Uterus (tissue), 4 donors: ENCODE results near the gene PHTF2. TPM values are rescaled to one million over a fixed set of nuclear protein-coding genes. Genes with fewer than 3 reads are reported as not detected.
"Not testable (repeated sequence)": the region's sequence is repeated elsewhere in the genome, so short reads cannot be mapped to it uniquely, and the experiment has no call there.

Source experiments
- DNase-seq, 2 donors: peaks; one replicate each; pipeline ENCODE4 v3.0.0-alpha.2; 2019 to 2020
- H3K27ac ChIP-seq, 2 donors: fragments of 200-600 bp; sonication (generic); 1 replicate in 1 of 2; 2 replicates in 1 of 2; pipeline ENCODE4 v1.5.1; 2016 to 2018
- H3K27me3 ChIP-seq, 2 donors: fragments of 200-600 bp; sonication (generic); one replicate each; pipeline ENCODE4 v1.5.1; 2018 to 2019; ENCODE audit warnings: control low read depth in 1 of 2
- H3K36me3 ChIP-seq, 2 donors: fragments of 200-600 bp; sonication (generic); one replicate each; pipeline ENCODE4 v1.5.1; 2019; ENCODE audit warnings: control low read depth in 1 of 2
- H3K4me1 ChIP-seq, 2 donors: fragments of 200-600 bp; sonication (generic); one replicate each; pipeline ENCODE4 v1.5.1; 2018 to 2019; ENCODE audit warnings: control low read depth in 1 of 2
- H3K4me3 ChIP-seq, 2 donors: fragments of 200-600 bp; sonication (generic); 1 replicate in 1 of 2; 2 replicates in 1 of 2; pipeline ENCODE4 v1.5.1; 2018 to 2019; ENCODE audit warnings: mild to moderate bottlenecking in 1 of 2
- H3K9me3 ChIP-seq, 2 donors: fragments of 200-600 bp; sonication (generic); one replicate each; pipeline ENCODE4 v1.5.1; 2019; ENCODE audit warnings: control low read depth in 1 of 2
- POLR2A ChIP-seq, 2 donors: fragments of 450-650 bp; IDR thresholded peaks; one replicate each; pipeline ENCODE4 v1.6.1; 2016; ENCODE audit warnings: antibody characterized with exemption in 2 of 2, mild to moderate bottlenecking in 1 of 2, moderate library complexity in 1 of 2
- intact Hi-C: fragments of 100-400 bp; cut with DNase I; formaldehyde crosslinking; loops from one replicate; pipeline ENCODE4 v1.15.1; 2023; ENCODE audit warnings: low total_unique reads
- total RNA-seq, 4 donors: library from RNA; depleted of rRNA in 3 of 4; stranded (reverse); fragments of >200 nt in 3 of 4; gene quantifications; one replicate each; pipeline versions ENCODE4 v1.1.0 to v1.2.4, GENCODE V29; 2014 to 2023
- TF ChIP-seq, protein P1 (sequence below), 4 experiments: fragments of 200-600 bp in 2 of 4; fragments of 450-650 bp in 2 of 4; sonication (generic) in 2 of 4; IDR thresholded peaks; one replicate each; pipeline ENCODE4 v1.5.1; 2016 to 2019; ENCODE audit warnings: antibody characterized with exemption in 4 of 4, mild to moderate bottlenecking in 2 of 4, moderate library complexity in 1 of 4
- donor health status: DM: yes; HTN: yes; CAD: no.

PHTF2 gene
- total RNA-seq, 4 donors from 2014 or later, result 6.4 to 54.8 (median 24.7) TPM

DNA sequence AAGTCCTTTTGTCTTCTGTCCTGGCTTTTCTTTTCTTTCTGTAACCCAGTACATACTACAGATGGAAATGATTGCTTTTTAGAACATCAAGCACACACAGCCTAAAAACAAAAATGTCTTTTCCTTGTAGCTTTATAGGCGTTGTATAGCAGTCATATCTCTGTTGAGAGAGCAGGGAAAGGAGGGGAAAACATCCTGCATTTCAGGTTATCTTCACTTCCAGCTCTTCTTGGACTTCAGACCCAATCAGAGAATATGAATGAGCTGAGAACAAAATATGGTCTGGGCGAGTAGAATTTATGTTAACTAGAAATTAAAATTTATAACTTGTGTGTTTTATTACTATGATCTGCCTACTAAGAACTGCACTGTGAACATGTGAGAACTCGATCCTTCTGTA, 15.0 kb upstream of the PHTF2 start:
- TF ChIP-seq POLR2A (IDR thresholded peaks at IDR 0.05), result no peak
- TF ChIP-seq, protein P1, sequence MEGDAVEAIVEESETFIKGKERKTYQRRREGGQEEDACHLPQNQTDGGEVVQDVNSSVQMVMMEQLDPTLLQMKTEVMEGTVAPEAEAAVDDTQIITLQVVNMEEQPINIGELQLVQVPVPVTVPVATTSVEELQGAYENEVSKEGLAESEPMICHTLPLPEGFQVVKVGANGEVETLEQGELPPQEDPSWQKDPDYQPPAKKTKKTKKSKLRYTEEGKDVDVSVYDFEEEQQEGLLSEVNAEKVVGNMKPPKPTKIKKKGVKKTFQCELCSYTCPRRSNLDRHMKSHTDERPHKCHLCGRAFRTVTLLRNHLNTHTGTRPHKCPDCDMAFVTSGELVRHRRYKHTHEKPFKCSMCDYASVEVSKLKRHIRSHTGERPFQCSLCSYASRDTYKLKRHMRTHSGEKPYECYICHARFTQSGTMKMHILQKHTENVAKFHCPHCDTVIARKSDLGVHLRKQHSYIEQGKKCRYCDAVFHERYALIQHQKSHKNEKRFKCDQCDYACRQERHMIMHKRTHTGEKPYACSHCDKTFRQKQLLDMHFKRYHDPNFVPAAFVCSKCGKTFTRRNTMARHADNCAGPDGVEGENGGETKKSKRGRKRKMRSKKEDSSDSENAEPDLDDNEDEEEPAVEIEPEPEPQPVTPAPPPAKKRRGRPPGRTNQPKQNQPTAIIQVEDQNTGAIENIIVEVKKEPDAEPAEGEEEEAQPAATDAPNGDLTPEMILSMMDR (IDR thresholded peaks at IDR 0.05), result no peak
- Histone ChIP-seq H3K27ac (no peak overlapping the region), H3K4me3 (no peak overlapping the region), H3K4me1 (no peaks in the 10 kb centered on the region), H3K36me3 (no peaks in the 10 kb centered on the region), H3K27me3 (no peaks in the 10 kb centered on the region), H3K9me3 (no peaks in the 10 kb centered on the region)
- intact Hi-C loops, result no loop called here
- no peak for DNase-seq

DNA sequence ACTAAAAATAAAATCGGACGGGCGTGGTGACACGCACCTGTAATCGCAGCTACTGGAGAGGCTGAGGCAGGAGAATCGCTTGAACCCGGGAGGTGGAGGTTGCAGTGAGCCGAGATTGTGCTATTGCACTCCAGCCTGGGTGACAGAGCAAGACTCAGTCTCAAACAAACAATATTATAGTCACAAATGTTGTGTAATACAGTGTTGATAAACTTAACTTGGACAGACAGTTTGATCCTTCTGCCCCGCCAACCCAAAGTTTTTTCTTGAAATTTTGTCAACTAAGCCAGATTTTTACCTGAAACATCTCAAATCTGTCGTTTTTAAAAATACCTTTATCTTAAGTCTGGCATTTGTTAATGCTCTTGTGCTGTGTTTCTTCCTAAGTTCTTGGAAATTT, 14.1 kb upstream of the PHTF2 start:
- H3K36me3 ChIP-seq, H3K4me3 ChIP-seq, H3K27ac ChIP-seq, H3K27me3 ChIP-seq, intact Hi-C loops, H3K4me1 ChIP-seq, DNase-seq, H3K9me3 ChIP-seq: not testable (repeated sequence)

DNA sequence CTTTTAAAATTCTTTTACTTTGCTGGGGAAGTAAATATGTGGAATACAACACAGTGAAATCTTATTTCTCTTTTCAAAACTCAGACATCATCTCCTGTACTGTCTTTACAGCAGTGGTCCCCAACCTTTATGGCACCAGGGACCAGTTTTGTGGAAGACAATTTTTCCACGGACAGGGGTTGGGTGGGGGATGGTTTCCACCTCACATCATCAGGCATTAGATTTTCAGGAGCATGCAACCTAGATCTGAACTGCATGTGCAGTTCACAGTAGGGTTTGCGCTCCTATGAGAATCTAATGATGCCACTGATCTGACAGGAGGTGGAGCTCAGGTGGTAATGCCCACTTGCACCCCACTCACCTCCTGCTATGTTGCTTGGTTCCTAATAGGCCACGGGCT, 12.6 kb upstream of the PHTF2 start:
- TF ChIP-seq POLR2A (IDR thresholded peaks at IDR 0.05), result no peak
- H3K4me3 ChIP-seq, result no peak overlapping the region
- no peak overlapping the region for H3K27ac ChIP-seq
- no peaks in the 10 kb centered on the region for H3K9me3 ChIP-seq
- DNase-seq, result no peak
- no peaks in the 10 kb centered on the region for H3K4me1 ChIP-seq
- no peaks in the 10 kb centered on the region for H3K36me3 ChIP-seq
- no peaks in the 10 kb centered on the region for H3K27me3 ChIP-seq
- intact Hi-C loops, result no loop called here

DNA sequence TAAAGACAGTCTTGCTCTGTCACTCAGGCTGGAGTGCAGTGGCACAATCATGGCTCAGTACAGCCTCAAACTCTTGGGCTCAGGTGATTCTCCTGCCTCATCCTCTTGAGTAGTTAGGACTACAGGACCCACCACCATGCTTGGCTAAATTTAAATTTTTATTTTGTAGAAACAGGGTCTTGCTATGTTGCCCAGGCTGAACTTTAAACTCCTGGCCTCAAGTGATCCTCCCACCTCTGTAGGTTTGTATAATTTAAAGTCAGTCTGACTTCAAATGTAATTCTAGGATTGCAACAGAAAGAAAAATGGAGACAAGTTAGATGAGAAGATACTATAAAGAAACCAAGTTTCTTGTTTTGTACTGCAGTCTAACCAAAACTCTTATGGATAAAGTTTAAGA, 11.8 kb upstream of the PHTF2 start:
- H3K36me3 ChIP-seq, result no peaks in the 10 kb centered on the region
- H3K27ac ChIP-seq, result no peak overlapping the region
- H3K4me1 ChIP-seq, result no peaks in the 10 kb centered on the region
- no peaks in the 10 kb centered on the region for H3K9me3 ChIP-seq
- intact Hi-C loops, result no loop called here
- no peaks in the 10 kb centered on the region for H3K27me3 ChIP-seq
- DNase-seq, result no peak
- TF ChIP-seq, protein P1 (IDR thresholded peaks at IDR 0.05), result no peak
- H3K4me3 ChIP-seq, result no peak overlapping the region

DNA sequence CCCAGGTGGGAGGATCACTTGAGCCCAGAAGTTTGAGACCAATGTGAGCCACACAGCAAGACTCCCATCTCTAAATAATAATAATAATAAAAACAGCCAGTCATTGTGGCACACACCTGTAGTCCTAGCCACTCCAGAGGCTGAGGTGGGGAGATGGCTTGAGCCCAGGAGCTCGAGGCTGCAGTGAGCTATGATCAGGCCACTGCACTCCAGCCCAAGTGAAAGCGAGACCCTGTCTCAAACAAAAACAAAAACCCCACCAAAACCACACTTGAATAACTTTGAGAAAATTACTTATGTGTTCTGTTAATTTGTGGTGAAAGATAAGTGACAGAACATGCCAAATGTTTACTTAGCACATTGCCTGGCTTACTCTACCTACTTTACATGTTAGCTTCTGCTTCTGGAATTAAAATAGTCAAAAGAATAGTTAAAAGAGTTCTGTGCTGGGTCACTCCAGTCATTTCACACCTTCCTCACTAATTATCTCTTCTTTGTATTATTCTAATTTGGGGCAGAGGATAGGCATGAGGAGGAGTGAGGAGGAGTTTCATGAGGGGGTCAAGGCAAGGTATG, 10.2 kb upstream of the PHTF2 start:
- H3K27ac ChIP-seq, result no peak overlapping the region
- H3K9me3 ChIP-seq, result no peaks in the 10 kb centered on the region
- no peaks in the 10 kb centered on the region for H3K36me3 ChIP-seq
- no peak overlapping the region for H3K4me3 ChIP-seq
- TF ChIP-seq POLR2A (IDR thresholded peaks at IDR 0.05), result no peak
- TF ChIP-seq, protein P1 (IDR thresholded peaks at IDR 0.05), result no peak
- no peaks in the 10 kb centered on the region for H3K4me1 ChIP-seq
- DNase-seq, result no peak
- no peaks in the 10 kb centered on the region for H3K27me3 ChIP-seq
- intact Hi-C loops, result no loop called here

DNA sequence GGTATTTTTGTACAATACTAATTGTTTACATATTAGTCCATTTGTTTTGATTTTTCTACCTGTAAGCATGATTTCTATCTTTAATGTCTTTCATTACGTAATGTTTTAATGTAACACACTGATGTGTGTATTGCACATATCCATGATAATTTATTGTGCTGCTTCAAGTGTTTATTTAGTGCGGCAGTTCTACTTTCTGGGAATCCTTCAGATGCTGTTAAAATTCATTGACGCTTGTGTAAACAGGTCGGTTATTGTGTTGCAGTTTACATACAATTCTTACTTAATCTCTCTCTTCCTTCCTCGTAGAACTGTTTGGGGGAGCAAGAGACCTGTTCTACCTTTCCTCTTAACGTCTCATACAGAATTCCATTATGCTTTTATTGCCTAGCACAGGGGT, 7.2 kb upstream of the PHTF2 start:
- intact Hi-C loops, result no loop called here
- no peak overlapping the region for H3K27ac ChIP-seq

More for the DNA sequence above, 7.2 kb upstream of the PHTF2 start:
- no peak for TF ChIP-seq POLR2A (IDR thresholded peaks at IDR 0.05)
- TF ChIP-seq, protein P1 (IDR thresholded peaks at IDR 0.05), result no peak
- Histone ChIP-seq H3K4me3 (no peak overlapping the region), H3K9me3 (no peaks in the 10 kb centered on the region), H3K36me3 (no peaks in the 10 kb centered on the region), H3K27me3 (no peaks in the 10 kb centered on the region), H3K4me1 (no peaks in the 10 kb centered on the region)
- DNase-seq, result no peak
